Myocyte (in vitro differentiated cells): Measurements from ENCODE around the gene SMC2. TPM values are rescaled to one million over a fixed set of nuclear protein-coding genes. Genes with fewer than 3 reads are reported as not detected.

Experiments
- DNase-seq: peaks from one replicate; pipeline ENCODE4 v3.0.0-alpha.2; 2012; ENCODE audit warnings: low read depth
- polyA plus RNA-seq: library from polyadenylated mRNA; unstranded; fragments of >200 nt; gene quantifications from one replicate; pipeline ENCODE4 v1.2.1, GENCODE V29; 2012; ENCODE audit warnings: missing spikeins
- total RNA-seq: library from RNA; depleted of rRNA; stranded (reverse); fragments of >200 nt; gene quantifications from 2 replicates; pipeline ENCODE4 v1.2.3, GENCODE V29; 2014

SMC2 gene
- 8.9 and 9.5 TPM in 2 replicates for total RNA-seq
- 3.2 TPM for polyA plus RNA-seq

- DNase-seq: peak; percentile 95
Observed at GRCh38 chr9:104093647-104094533, at the start of gene SMC2. Gene SMC2, plus strand, starts transcription at chr9:104094309. Its CDS starts 1,076 bp downstream, at chr9:104095385.

- DNase-seq: no peak
Observed at GRCh38 chr9:104068546-104068945, 25.6 kb upstream of the SMC2 start.

GRCh38 chr9:104069288-104069687 is 24.8 kb upstream of the SMC2 start:
- no peak for DNase-seq

- no peak for DNase-seq
Observed at GRCh38 chr9:104071589-104071988, 22.5 kb upstream of the SMC2 start.

GRCh38 chr9:104073098-104073769 is 20.9 kb upstream of the SMC2 start:
- DNase-seq: no peak

- no peak for DNase-seq
Observed at GRCh38 chr9:104073770-104074133, 20.4 kb upstream of the SMC2 start.

GRCh38 chr9:104074876-104075275 is 19.2 kb upstream of the SMC2 start:
- DNase-seq: peak; percentile 43

GRCh38 chr9:104075801-104076753 is 18.0 kb upstream of the SMC2 start:
- DNase-seq: peak; percentile 15

GRCh38 chr9:104078596-104078995 is 15.5 kb upstream of the SMC2 start:
- DNase-seq: no peak

- DNase-seq: no peak
Observed at GRCh38 chr9:104080983-104081382, 13.1 kb upstream of the SMC2 start.

GRCh38 chr9:104082168-104082567 is 11.9 kb upstream of the SMC2 start:
- no peak for DNase-seq

GRCh38 chr9:104085525-104085924 is 8.6 kb upstream of the SMC2 start:
- no peak for DNase-seq

GRCh38 chr9:104087894-104088293 is 6.2 kb upstream of the SMC2 start:
- DNase-seq: no peak

GRCh38 chr9:104088416-104088815 is 5.7 kb upstream of the SMC2 start:
- no peak for DNase-seq

GRCh38 chr9:104090578-104090977 is 3.5 kb upstream of the SMC2 start:
- DNase-seq: no peak

- no peak for DNase-seq
Observed at GRCh38 chr9:104091116-104091515, 3.0 kb upstream of the SMC2 start.

- no peak for DNase-seq
Observed at GRCh38 chr9:104091708-104092107, 2.4 kb upstream of the SMC2 start.

- no peak for DNase-seq
Observed at GRCh38 chr9:104092192-104092591, 1.9 kb upstream of the SMC2 start.

- peak; percentile 31 for DNase-seq
Observed at GRCh38 chr9:104092875-104093600, 1.1 kb upstream of the SMC2 start.

GRCh38 chr9:104094534-104095015 is 466 bp downstream of the SMC2 start:
- DNase-seq: no peak

- DNase-seq: no peak
Observed at GRCh38 chr9:104099630-104100029, 5.5 kb downstream of the SMC2 start.
